ENCODE results near the gene ESYT3.

DNA sequence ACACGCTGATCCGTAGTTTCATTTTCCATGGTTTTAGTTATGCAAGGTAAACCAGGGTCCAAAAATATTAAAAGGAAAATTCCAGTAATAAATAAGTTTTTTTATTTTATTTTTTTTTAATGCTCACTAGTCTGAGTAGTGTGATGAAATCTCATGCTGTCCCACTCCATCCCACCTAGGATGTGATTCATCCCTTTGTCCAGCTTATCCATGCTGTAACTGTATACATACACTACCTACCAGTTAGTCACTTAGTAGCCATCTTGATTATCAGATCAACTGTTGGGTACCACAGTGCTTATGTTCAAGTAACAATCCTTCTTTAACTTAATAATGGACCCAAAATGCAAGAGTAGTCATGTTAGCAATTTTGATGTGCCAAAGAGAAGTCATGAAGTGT is 75.2 kb downstream of the ESYT3 start:
- TF ChIP-seq, protein P1, sequence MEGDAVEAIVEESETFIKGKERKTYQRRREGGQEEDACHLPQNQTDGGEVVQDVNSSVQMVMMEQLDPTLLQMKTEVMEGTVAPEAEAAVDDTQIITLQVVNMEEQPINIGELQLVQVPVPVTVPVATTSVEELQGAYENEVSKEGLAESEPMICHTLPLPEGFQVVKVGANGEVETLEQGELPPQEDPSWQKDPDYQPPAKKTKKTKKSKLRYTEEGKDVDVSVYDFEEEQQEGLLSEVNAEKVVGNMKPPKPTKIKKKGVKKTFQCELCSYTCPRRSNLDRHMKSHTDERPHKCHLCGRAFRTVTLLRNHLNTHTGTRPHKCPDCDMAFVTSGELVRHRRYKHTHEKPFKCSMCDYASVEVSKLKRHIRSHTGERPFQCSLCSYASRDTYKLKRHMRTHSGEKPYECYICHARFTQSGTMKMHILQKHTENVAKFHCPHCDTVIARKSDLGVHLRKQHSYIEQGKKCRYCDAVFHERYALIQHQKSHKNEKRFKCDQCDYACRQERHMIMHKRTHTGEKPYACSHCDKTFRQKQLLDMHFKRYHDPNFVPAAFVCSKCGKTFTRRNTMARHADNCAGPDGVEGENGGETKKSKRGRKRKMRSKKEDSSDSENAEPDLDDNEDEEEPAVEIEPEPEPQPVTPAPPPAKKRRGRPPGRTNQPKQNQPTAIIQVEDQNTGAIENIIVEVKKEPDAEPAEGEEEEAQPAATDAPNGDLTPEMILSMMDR (IDR thresholded peaks at IDR 0.05; ENCODE audit: insufficient read depth, low read length) = no peak
- TF ChIP-seq GABPA (IDR thresholded peaks at IDR 0.05; ENCODE audit: low read depth) = no peak
- no peak for TF ChIP-seq POLR2AphosphoS5 (IDR thresholded peaks at IDR 0.05; ENCODE audit: low read depth)

Measured in HL-60 (cell line).